Muscle layer of colon (tissue), 2 donors: ENCODE results near the gene ABHD16B.

Experiments used
- H3K27ac ChIP-seq: one replicate; pipeline ENCODE4 v1.7.0; 2013; ENCODE audit warnings: low read depth, mild to moderate bottlenecking, low read length, moderate library complexity
- H3K27me3 ChIP-seq, 2 donors: one replicate each; pipeline ENCODE4 v1.7.0; 2013; ENCODE audit warnings: low read length in 2 of 2, mild to moderate bottlenecking in 2 of 2; ENCODE audit not compliant: insufficient read depth in 2 of 2, control insufficient read depth in 1 of 2
- H3K36me3 ChIP-seq: one replicate; pipeline ENCODE4 v1.7.0; 2013; ENCODE audit warnings: mild to moderate bottlenecking, low read length; ENCODE audit not compliant: insufficient read depth
- H3K4me1 ChIP-seq: one replicate; pipeline ENCODE4 v1.7.0; 2013; ENCODE audit warnings: mild to moderate bottlenecking, low read length; ENCODE audit not compliant: insufficient read depth
- H3K4me3 ChIP-seq, 2 donors: one replicate each; pipeline ENCODE4 v1.7.0; 2013; ENCODE audit warnings: low read length in 2 of 2, low read depth in 1 of 2, mild to moderate bottlenecking in 1 of 2, moderate library complexity in 1 of 2
- H3K9ac ChIP-seq: one replicate; pipeline ENCODE4 v1.7.0; 2013; ENCODE audit warnings: low read length
- H3K9me3 ChIP-seq: one replicate; pipeline ENCODE4 v1.7.0; 2013; ENCODE audit warnings: mild to moderate bottlenecking, low read length
- donor health status: abdominal sarcoma.
- donor health status: Adenocarcinoma of cecum.

The ABHD16B gene

DNA sequence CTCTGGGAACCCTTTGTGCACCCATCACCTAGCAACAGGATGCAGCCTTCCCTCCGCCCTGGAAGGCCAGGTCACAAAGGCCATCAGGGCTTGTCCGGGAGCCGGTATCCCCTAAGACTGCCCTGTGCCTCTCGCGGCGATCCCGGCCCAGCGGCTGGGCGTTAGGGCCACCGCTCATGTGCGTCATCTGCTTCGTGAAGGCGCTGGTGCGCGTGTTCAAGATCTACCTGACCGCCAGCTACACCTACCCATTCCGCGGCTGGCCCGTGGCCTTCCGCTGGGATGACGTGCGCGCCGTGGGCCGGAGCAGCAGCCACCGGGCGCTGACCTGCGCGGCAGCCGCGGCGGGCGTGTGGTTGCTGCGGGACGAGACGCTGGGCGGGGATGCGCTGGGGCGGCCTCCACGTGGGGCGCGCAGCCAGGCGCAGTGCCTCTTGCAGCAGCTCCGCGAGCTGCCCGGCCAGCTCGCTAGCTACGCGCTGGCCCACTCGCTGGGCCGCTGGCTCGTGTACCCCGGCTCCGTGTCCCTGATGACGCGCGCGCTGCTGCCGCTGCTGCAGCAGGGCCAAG, at the start of gene ABHD16B:
ABHD16B (plus strand) TSS at position 134 of the 570 bp plus-strand sequence; CDS start at position 177, 43 bp downstream.
- H3K36me3 ChIP-seq, result no peaks in the 10 kb centered on the region
- H3K4me1 ChIP-seq, result peaks cover 22% of the 10 kb centered on the region
- H3K27ac ChIP-seq, result no peak within 1 kb of the TSS
- H3K4me3 ChIP-seq, result no peak within 1 kb of the TSS
- H3K27me3 ChIP-seq, result peaks cover 0 to 23% of the 10 kb centered on the region in 2 donors
- H3K9me3 ChIP-seq, result no peaks in the 10 kb centered on the region
- H3K9ac ChIP-seq, result no peak within 1 kb of the TSS

DNA sequence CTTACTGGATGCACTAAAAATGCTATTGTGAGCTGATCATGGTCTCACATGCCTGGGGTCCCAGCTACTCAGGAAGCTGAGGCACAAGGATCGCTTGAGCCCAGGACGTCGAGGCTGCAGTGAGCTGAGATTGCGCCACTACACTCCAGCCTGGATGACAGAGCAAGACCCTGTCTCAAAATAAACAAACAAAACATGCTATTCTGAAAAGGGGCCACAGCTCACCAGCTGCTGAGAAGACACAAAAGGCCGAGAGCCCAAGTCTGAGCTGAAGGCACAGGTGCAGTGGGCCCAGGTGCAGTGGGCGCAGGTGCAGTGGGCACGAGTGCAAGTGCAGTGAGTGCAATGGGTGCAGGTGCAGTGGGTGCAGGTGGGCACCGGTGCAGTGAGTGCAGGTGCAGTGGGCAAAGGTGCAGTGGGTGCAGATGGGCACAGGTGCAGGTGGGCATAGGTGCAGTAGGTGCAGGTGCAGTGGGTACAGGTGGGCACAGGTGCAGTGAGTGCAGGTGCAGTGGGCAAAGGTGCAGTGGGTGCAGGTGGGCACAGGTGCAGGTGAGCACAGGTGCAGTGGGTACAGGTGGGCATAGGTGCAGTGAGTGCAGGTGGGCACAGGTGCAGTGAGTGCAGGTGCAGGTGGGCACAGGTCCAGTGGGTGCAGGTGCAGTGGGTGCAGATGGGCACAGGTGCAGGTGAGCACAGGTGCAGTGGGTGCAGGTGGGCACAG, 46.2 kb upstream of the ABHD16B start:
- Histone ChIP-seq H3K27me3 (no peaks in the 10 kb centered on the region), H3K9ac (no peak overlapping the region), H3K4me3 (no peak overlapping the region), H3K36me3 (no peaks in the 10 kb centered on the region), H3K9me3 (no peaks in the 10 kb centered on the region), H3K4me1 (no peaks in the 10 kb centered on the region), H3K27ac (no peak overlapping the region)

DNA sequence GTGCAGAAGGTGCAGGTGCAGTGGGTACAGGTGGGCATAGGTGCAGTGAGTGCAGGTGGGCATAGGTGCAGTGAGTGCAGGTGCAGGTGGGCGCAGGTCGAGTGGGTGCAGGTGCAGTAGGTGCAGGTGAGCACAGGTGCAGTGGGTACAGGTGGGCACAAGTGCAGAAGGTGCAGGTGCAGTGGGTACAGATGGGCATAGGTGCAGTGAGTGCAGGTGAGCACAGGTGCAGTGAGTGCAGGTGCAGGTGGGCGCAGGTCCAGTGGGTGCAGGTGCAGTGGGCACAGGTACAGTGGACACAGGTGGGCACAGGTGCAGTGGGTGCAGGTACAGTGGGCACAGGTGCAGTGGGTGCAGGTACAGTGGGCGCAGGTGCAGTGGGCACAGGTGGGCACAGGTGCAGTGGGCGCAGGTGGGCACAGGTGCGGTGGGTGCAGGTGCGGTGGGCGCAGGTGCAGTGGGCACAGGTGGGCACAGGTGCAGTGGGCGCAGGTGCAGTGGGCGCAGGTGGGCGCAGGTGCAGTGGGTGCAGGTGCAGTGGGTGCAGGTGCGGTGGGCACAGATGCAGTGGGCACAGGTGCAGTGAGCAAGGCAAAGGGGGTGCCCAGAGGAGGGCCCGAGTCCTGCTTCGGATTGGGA, 45.6 kb upstream of the ABHD16B start:
- H3K4me3 ChIP-seq, result no peak overlapping the region
- no peaks in the 10 kb centered on the region for H3K9me3 ChIP-seq
- no peaks in the 10 kb centered on the region for H3K36me3 ChIP-seq
- no peak overlapping the region for H3K27ac ChIP-seq
- H3K4me1 ChIP-seq, result no peaks in the 10 kb centered on the region
- H3K27me3 ChIP-seq, result no peaks in the 10 kb centered on the region
- H3K9ac ChIP-seq, result no peak overlapping the region

GRCh38 chr20:63819224-63819921, 41.9 kb upstream of the ABHD16B start:
- H3K27ac ChIP-seq, result no peak overlapping the region
- H3K4me1 ChIP-seq, result no peaks in the 10 kb centered on the region
- H3K4me3 ChIP-seq, result no peak overlapping the region
- no peak overlapping the region for H3K9ac ChIP-seq
- H3K27me3 ChIP-seq, result no peaks in the 10 kb centered on the region
- H3K36me3 ChIP-seq, result no peaks in the 10 kb centered on the region
- H3K9me3 ChIP-seq, result no peaks in the 10 kb centered on the region

DNA sequence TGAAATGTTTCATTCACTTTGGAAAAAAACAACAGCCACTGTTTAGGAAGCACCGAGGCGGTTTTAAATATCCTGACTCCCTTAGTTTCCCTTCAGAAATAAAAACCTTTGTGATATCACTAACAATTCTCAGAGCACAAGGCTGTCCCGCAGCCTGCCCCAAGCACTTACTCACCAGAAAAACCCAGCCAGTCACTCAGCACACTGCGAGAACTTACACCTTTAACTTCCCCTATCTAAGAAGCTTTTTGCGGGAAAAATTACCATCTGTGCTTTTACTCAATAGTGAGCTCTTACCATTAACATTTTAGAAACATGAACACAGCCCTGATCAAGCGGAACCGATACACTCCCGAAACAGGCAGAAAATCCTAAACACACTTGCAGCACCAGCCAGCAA, 39.5 kb upstream of the ABHD16B start:
- Histone ChIP-seq H3K27me3 (peaks cover 0 to 1% of the 10 kb centered on the region in 2 donors), H3K9me3 (no peaks in the 10 kb centered on the region), H3K9ac (no peak overlapping the region), H3K36me3 (no peaks in the 10 kb centered on the region), H3K27ac (no peak overlapping the region), H3K4me1 (no peaks in the 10 kb centered on the region), H3K4me3 (no peak overlapping the region)

DNA sequence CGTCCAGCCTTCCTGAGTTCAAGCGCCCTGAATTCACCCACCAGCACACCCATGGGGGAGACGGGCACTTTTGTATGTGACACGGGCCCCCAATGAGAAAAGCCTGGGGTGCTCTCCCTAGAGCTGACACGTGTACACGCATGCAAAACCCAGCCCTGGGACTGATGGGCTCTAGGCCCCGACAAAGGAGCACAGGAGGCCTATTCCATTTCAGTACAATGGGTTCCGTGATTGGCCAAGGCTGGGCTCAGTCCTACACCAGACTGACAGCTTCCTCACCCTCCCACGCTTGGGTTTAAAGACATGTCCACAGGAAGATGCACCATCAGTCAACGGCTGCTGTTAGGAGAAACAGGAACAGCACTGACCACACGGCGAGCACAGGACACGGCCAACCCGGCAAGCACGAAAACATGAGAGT, 39.0 kb upstream of the ABHD16B start:
- Histone ChIP-seq H3K36me3 (no peaks in the 10 kb centered on the region), H3K27me3 (peaks cover 0 to 6% of the 10 kb centered on the region in 2 donors), H3K9me3 (no peaks in the 10 kb centered on the region), H3K27ac (no peak overlapping the region), H3K4me3 (no peak overlapping the region), H3K9ac (no peak overlapping the region), H3K4me1 (no peaks in the 10 kb centered on the region)

- Histone ChIP-seq H3K27me3 (peaks cover 9 to 17% of the 10 kb centered on the region in 2 donors), H3K9me3 (no peaks in the 10 kb centered on the region), H3K27ac (no peak overlapping the region), H3K9ac (no peak overlapping the region), H3K4me1 (no peaks in the 10 kb centered on the region), H3K4me3 (no peak overlapping the region), H3K36me3 (no peaks in the 10 kb centered on the region)
These were observed 37.5 kb upstream of the ABHD16B start for GRCh38 chr20:63823691-63824311.

DNA sequence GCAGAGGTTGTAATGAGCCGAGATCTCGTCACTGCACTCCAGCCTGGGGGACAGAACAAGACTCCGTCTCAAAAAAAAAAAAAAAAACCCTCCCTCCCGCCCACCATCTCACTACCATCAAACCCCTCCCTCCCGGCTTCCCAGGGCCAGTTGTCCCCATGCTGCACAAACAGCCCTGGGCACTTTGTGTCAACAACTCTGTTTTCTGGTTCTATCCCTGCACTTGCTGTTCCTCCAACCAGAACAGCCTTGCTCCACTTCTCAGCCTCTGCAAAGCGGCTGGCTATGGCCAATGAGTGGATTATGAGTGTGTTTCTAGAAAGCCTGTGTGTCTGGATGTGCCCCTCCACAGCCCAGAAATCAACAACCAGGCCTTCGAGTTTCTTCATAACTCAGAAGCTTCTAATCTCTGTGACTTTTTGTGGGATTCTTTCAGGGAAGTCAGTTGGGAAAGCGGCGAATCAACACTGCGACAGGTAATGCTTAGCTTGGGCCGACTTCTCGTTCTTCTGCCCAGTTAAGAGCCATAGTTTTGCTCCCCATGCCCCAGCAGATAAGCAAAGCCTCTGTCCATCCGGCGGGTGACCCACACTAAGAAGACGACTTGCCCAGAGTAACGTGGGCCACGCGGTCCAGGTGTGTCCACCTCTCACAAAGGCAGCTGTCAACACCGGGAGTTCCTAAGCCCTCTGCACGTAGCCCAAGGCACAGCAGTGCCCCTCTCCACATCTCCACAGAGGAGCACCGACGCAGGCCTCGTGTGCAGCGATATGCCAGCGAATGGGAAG, 35.8 kb upstream of the ABHD16B start:
- Histone ChIP-seq H3K27ac (no peak overlapping the region), H3K9me3 (no peaks in the 10 kb centered on the region), H3K36me3 (no peaks in the 10 kb centered on the region), H3K9ac (no peak overlapping the region), H3K4me1 (peaks cover 7% of the 10 kb centered on the region), H3K4me3 (no peak overlapping the region), H3K27me3 (peaks cover 22 to 29% of the 10 kb centered on the region in 2 donors)

- Histone ChIP-seq H3K4me1 (peaks cover 7% of the 10 kb centered on the region), H3K9me3 (no peaks in the 10 kb centered on the region), H3K4me3 (no peak overlapping the region), H3K9ac (no peak overlapping the region), H3K27ac (no peak overlapping the region), H3K36me3 (no peaks in the 10 kb centered on the region), H3K27me3 (peaks cover 22 to 30% of the 10 kb centered on the region in 2 donors)
These were observed 34.5 kb upstream of the ABHD16B start for GRCh38 chr20:63826753-63827152.

DNA sequence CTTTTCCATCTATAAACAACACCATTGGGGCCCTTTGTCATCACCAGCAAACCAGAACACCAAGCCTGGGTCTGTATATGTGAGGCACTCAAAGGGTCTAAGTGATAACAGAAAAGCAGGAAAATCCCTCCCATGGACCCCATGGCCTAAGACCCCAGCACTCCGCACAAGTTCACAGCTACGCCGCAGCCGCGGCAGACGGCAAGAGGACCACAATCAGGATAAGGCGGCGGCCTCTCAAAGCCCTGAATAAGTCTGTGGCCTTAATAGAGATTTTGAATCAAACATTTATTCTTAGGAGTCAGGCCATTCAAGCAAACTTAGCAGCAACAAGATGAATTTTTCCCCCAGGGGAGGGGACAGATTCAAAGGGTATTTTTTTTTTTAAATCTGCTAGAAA, 33.2 kb upstream of the ABHD16B start:
- Histone ChIP-seq H3K27ac (no peak overlapping the region), H3K27me3 (peaks cover 22 to 40% of the 10 kb centered on the region in 2 donors), H3K4me3 (no peak overlapping the region), H3K9ac (no peak overlapping the region), H3K9me3 (no peaks in the 10 kb centered on the region), H3K36me3 (no peaks in the 10 kb centered on the region), H3K4me1 (peaks cover 7% of the 10 kb centered on the region)
